Brain microvascular endothelial cell (primary cell): ENCODE measurements around the gene DRC7.

Experiments used
- DNase-seq: peaks from one replicate; pipeline ENCODE4 v3.0.0-alpha.2; 2020
- H3K27ac ChIP-seq: fragments of 250-450 bp; sonication (Bioruptor Pico); 2 replicates; pipeline ENCODE4 v1.5.1; 2020; ENCODE audit warnings: mild to moderate bottlenecking, moderate library complexity
- H3K27me3 ChIP-seq: fragments of 250-450 bp; sonication (Bioruptor Pico); replicated peaks from 2 replicates; pipeline ENCODE4 v1.5.1; 2020; ENCODE audit warnings: mild to moderate bottlenecking
- H3K36me3 ChIP-seq: fragments of 250-450 bp; sonication (Bioruptor Pico); replicated peaks from 2 replicates; pipeline ENCODE4 v1.5.1; 2020; ENCODE audit warnings: mild to moderate bottlenecking
- H3K4me3 ChIP-seq: 2 replicates; pipeline ENCODE4 v1.5.1; 2011; ENCODE audit warnings: low read depth, mild to moderate bottlenecking, control low read depth, low read length, moderate library complexity
- in situ Hi-C: cut with HindIII; loops from 2 replicates; pipeline ENCODE4 v1.10.0; 2017; ENCODE audit warnings: low sequenced_read_pairs, low pct_ligation_motif_present
- TF ChIP-seq, protein P1 (sequence below): IDR thresholded peaks from 2 replicates; pipeline ENCODE4 v1.5.1; 2011; ENCODE audit warnings: low read depth, mild to moderate bottlenecking, moderate library complexity, low read length, control low read depth, inconsistent platforms; ENCODE audit errors: missing control alignments

Gene DRC7

DNA sequence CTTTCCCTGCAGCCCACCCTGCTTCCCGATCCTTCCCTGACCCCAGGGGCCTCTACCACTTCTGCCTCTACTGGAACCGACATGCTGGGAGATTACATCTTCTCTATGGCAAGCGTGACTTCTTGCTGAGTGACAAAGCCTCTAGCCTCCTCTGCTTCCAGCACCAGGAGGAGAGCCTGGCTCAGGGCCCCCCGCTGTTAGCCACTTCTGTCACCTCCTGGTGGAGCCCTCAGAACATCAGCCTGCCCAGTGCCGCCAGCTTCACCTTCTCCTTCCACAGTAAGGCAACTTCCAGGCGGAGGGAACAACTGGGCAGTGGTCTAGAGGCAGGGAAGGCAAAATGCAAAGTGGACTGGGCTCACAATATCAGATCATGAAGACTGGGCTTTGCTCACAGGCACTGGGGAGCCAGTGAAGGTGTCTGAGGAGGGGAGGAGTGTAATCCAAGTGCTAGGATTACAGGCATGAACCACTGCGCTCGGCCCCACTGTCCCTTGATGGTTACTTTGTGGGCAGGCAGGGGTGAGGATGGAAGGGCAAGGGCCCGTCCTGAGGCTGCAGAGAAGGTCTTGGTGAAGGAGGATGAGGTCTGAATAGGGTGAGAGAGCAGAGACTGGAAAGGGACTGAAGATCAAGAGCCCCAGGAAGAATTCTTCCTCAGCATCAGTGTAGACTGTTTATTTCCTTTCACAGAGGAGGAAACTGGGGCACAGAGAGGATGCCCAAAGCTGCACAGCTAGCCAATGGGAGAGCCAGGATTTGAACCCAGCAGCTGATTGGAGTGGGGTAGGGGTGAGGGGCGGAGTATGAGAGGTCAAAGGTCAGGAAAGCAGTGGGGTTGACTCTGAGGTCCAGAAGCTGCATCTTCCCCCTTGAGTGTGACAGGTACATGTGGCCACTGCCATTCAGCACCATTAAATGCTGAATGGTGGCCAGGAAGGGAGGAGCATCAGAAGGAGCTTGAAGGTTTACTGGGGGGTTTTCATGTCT lies 43.0 kb upstream of the DRC7 start:
- Histone ChIP-seq H3K4me3 (no peak overlapping the region), H3K36me3 (no peaks in the 10 kb centered on the region), H3K27me3 (no peaks in the 10 kb centered on the region), H3K27ac (no peak overlapping the region)
- TF ChIP-seq, protein P1, sequence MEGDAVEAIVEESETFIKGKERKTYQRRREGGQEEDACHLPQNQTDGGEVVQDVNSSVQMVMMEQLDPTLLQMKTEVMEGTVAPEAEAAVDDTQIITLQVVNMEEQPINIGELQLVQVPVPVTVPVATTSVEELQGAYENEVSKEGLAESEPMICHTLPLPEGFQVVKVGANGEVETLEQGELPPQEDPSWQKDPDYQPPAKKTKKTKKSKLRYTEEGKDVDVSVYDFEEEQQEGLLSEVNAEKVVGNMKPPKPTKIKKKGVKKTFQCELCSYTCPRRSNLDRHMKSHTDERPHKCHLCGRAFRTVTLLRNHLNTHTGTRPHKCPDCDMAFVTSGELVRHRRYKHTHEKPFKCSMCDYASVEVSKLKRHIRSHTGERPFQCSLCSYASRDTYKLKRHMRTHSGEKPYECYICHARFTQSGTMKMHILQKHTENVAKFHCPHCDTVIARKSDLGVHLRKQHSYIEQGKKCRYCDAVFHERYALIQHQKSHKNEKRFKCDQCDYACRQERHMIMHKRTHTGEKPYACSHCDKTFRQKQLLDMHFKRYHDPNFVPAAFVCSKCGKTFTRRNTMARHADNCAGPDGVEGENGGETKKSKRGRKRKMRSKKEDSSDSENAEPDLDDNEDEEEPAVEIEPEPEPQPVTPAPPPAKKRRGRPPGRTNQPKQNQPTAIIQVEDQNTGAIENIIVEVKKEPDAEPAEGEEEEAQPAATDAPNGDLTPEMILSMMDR = no peak
- no peak for DNase-seq
- in situ Hi-C loops = no loop called here

DNA sequence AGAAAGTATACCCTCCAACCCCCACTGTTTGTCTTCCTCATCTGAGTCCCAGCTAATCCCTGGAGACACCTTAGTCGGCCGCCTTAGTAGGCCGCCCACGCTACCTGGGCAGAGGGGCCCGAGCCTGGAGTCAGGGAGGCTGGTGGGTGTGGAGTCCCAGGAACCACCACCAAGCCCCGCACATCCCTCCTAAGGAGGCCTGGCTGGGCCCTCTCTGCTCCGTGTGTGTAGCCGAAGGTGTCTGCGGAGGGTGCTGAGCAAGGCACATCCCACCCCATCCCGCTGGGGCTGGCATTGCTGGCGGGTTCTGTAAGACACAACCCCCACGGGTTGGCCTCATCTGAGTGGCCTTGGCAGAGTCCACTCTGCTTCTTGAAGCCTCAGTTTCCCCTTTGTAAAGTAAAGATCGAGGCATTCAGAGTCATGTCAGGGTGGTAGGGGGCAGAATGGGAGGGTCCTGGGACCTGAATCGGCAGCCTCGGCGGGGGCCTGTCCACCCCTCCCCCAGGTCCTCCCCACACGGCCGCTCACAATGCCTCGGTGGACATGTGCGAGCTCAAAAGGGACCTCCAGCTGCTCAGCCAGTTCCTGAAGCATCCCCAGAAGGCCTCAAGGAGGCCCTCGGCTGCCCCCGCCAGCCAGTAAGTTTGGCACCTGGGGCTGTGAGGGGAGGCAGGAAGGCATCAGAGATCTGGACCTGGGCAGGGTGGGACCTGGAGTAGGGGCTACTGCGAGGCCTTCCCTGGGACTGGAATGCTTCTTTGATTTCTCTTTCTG lies 41.7 kb upstream of the DRC7 start:
- Histone ChIP-seq H3K36me3 (no peaks in the 10 kb centered on the region), H3K4me3 (no peak overlapping the region), H3K27me3 (no peaks in the 10 kb centered on the region), H3K27ac (no peak overlapping the region)
- in situ Hi-C loops = no loop called here
- no peak for DNase-seq
- TF ChIP-seq, protein P1 = no peak

GRCh38 chr16:57653936-57654335 lies 40.7 kb upstream of the DRC7 start:
- H3K27me3 ChIP-seq = no peaks in the 10 kb centered on the region
- no peak overlapping the region for H3K27ac ChIP-seq
- TF ChIP-seq, protein P1 = no peak
- H3K36me3 ChIP-seq = no peaks in the 10 kb centered on the region
- H3K4me3 ChIP-seq = no peak overlapping the region
- in situ Hi-C loops = no loop called here
- peak; percentile 9 for DNase-seq

- H3K27ac ChIP-seq = no peak overlapping the region
- H3K4me3 ChIP-seq = no peak overlapping the region
- no peak for DNase-seq
- in situ Hi-C loops = no loop called here
- TF ChIP-seq, protein P1 = no peak
- H3K27me3 ChIP-seq = no peaks in the 10 kb centered on the region
- no peaks in the 10 kb centered on the region for H3K36me3 ChIP-seq
Observed at GRCh38 chr16:57656342-57656955, 38.2 kb upstream of the DRC7 start.

DNA sequence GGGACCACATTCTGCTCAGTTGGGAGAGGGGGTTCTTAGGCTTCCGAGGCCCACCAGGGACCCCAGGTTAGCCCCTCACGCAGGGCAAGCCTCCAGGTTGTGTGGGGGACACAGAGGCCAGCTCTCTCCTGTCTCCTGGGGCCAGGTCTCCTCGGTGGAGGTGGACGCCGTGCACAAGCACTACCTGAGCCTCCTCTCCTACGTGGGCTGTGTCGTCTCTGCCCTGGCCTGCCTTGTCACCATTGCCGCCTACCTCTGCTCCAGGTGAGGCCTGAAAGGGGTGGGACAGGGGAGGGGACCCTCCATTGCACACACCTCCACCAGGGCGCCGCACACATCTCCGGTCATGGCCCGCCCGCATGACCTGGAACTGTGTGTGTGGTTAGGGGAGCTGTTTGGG lies 37.4 kb upstream of the DRC7 start:
- no peaks in the 10 kb centered on the region for H3K36me3 ChIP-seq
- in situ Hi-C loops = no loop called here

More for the DNA sequence above, 37.4 kb upstream of the DRC7 start:
- TF ChIP-seq, protein P1 = no peak
- Histone ChIP-seq H3K4me3 (no peak overlapping the region), H3K27me3 (no peaks in the 10 kb centered on the region), H3K27ac (no peak overlapping the region)
- DNase-seq = no peak
